Fibroblast of villous mesenchyme (primary cell): Measurements from ENCODE around the gene GPR35. TPM values are rescaled to one million over a fixed set of nuclear protein-coding genes. Genes with fewer than 3 reads are reported as not detected.

ENCODE experiments used
- DNase-seq: peaks from one replicate; pipeline ENCODE4 v3.0.0-alpha.2; 2010; ENCODE audit warnings: low read depth
- H3K4me3 ChIP-seq: 2 replicates; pipeline ENCODE4 v1.5.1; 2011; ENCODE audit warnings: low read depth, mild to moderate bottlenecking, low read length
- CTCF ChIP-seq: IDR thresholded peaks from 2 replicates; pipeline ENCODE4 v1.5.1; 2012; ENCODE audit warnings: low read depth, mild to moderate bottlenecking, low read length; ENCODE audit not compliant: insufficient read depth
- total RNA-seq: library from RNA; depleted of rRNA; stranded (reverse); fragments of >200 nt; gene quantifications from 2 replicates; pipeline ENCODE4 v1.2.3, GENCODE V29; 2012

GPR35 gene
- 0.32 and 0.43 TPM in 2 replicates for total RNA-seq

- no peak for TF ChIP-seq CTCF
- DNase-seq = peak; percentile 21
- no peak within 1 kb of the TSS for H3K4me3 ChIP-seq
Observed at GRCh38 chr2:240624950-240625621, at the start of gene GPR35. TSS of gene GPR35 (plus strand) at chr2:240625480. CDS start at chr2:240629953, 4,473 bp downstream.

GRCh38 chr2:240576036-240576435 lies 49.2 kb upstream of the GPR35 start:
- no peak for DNase-seq
- no peak overlapping the region for H3K4me3 ChIP-seq
- no peak for TF ChIP-seq CTCF

GRCh38 chr2:240576436-240577205 lies 48.7 kb upstream of the GPR35 start:
- no peak overlapping the region for H3K4me3 ChIP-seq
- no peak for TF ChIP-seq CTCF
- DNase-seq = no peak

- no peak for TF ChIP-seq CTCF
- DNase-seq = no peak
- H3K4me3 ChIP-seq = no peak overlapping the region
Observed at GRCh38 chr2:240577281-240578109, 47.8 kb upstream of the GPR35 start.

- no peak for DNase-seq
- H3K4me3 ChIP-seq = no peak overlapping the region
- no peak for TF ChIP-seq CTCF
Observed at GRCh38 chr2:240578110-240578450, 47.2 kb upstream of the GPR35 start.

- no peak for TF ChIP-seq CTCF
- no peak overlapping the region for H3K4me3 ChIP-seq
- DNase-seq = no peak
Observed at GRCh38 chr2:240578488-240578887, 46.8 kb upstream of the GPR35 start.
